Measurements from ENCODE around the gene SF3B4. TPM values are rescaled to one million over a fixed set of nuclear protein-coding genes. Genes with fewer than 3 reads are reported as not detected.

The SF3B4 gene
- total and polyA plus RNA-seq, 2 of the 13 experiments (the other 11 are each of a cell fraction or from before 2014, with no cell fraction given): 13.8 to 14.8 TPM

GRCh38 chr1:149925751-149926150, 1.9 kb downstream of the SF3B4 start (continued):
- TF ChIP-seq ARID5B (CRISPR knock-in tag; IDR thresholded peaks at IDR 0.05) (no peak), ZNF883 (CRISPR knock-in tag; IDR thresholded peaks at IDR 0.05; ENCODE audit: not compliant biosample characterization) (no peak), KLF12 (CRISPR knock-in tag; IDR thresholded peaks at IDR 0.05; ENCODE audit: borderline replicate concordance) (no peak), ZNF20 (CRISPR knock-in tag; IDR thresholded peaks at IDR 0.05) (no peak), FOXC1 (CRISPR knock-in tag; IDR thresholded peaks at IDR 0.05; ENCODE audit: borderline replicate concordance) (no peak), PRDM4 (CRISPR knock-in tag; IDR thresholded peaks at IDR 0.05; ENCODE audit: borderline replicate concordance) (no peak), ZNF44 (CRISPR knock-in tag; IDR thresholded peaks at IDR 0.05) (no peak), SOX6 (IDR thresholded peaks at IDR 0.05) (no peak), SOX6 (CRISPR knock-in tag; IDR thresholded peaks at IDR 0.05) (no peak)
- TF ChIP-seq, protein P1, sequence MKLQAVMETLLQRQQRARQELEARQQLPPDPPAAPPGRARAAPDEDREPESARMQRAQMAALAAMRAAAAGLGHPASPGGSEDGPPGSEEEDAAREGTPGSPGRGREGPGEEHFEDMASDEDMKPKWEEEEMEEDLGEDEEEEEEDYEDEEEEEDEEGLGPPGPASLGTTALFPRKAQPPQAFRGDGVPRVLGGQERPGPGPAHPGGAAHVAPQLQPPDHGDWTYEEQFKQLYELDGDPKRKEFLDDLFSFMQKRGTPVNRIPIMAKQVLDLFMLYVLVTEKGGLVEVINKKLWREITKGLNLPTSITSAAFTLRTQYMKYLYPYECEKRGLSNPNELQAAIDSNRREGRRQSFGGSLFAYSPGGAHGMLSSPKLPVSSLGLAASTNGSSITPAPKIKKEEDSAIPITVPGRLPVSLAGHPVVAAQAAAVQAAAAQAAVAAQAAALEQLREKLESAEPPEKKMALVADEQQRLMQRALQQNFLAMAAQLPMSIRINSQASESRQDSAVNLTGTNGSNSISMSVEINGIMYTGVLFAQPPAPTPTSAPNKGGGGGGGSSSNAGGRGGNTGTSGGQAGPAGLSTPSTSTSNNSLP (IDR thresholded peaks at IDR 0.05; ENCODE audit: low read depth, low read length): no peak

Measured in HepG2 (cell line).